ENCODE measurements around the gene BICC1.

Gene BICC1

GRCh38 chr10:58516671-58517070 is 4.0 kb downstream of the BICC1 start:
- DNase-seq, result no peak

GRCh38 chr10:58517081-58517480 is 4.4 kb downstream of the BICC1 start:
- no peak for DNase-seq

- DNase-seq, result no peak
Observed at GRCh38 chr10:58517491-58518355, 5.1 kb downstream of the BICC1 start.

- no peak for DNase-seq
Observed at GRCh38 chr10:58518775-58519174, 6.1 kb downstream of the BICC1 start.

- DNase-seq, result no peak
Observed at GRCh38 chr10:58529077-58529728, 16.5 kb downstream of the BICC1 start.

- DNase-seq, result peak; percentile 23
Observed at GRCh38 chr10:58531084-58531695, 18.5 kb downstream of the BICC1 start.

- DNase-seq, result no peak
Observed at GRCh38 chr10:58535311-58535710, 22.6 kb downstream of the BICC1 start.

- no peak for DNase-seq
Observed at GRCh38 chr10:58543141-58543540, 30.5 kb downstream of the BICC1 start.

GRCh38 chr10:58544135-58544534 is 31.5 kb downstream of the BICC1 start:
- no peak for DNase-seq

GRCh38 chr10:58545427-58545826 is 32.8 kb downstream of the BICC1 start:
- no peak for DNase-seq

- no peak for DNase-seq
Observed at GRCh38 chr10:58546137-58546536, 33.5 kb downstream of the BICC1 start.

GRCh38 chr10:58546722-58547445 is 34.2 kb downstream of the BICC1 start:
- DNase-seq, result no peak

GRCh38 chr10:58547963-58548362 is 35.3 kb downstream of the BICC1 start:
- no peak for DNase-seq

- DNase-seq, result no peak
Observed at GRCh38 chr10:58554316-58554715, 41.6 kb downstream of the BICC1 start.

GRCh38 chr10:58555170-58555929 is 42.7 kb downstream of the BICC1 start:
- DNase-seq, result no peak

- DNase-seq, result no peak
Observed at GRCh38 chr10:58555930-58556311, 43.2 kb downstream of the BICC1 start.

GRCh38 chr10:58556516-58557165 is 44.0 kb downstream of the BICC1 start:
- no peak for DNase-seq

GRCh38 chr10:58557714-58558113 is 45.0 kb downstream of the BICC1 start:
- no peak for DNase-seq

- no peak for DNase-seq
Observed at GRCh38 chr10:58560068-58560467, 47.4 kb downstream of the BICC1 start.

- DNase-seq, result no peak
Observed at GRCh38 chr10:58565271-58565670, 52.6 kb downstream of the BICC1 start.

GRCh38 chr10:58567652-58568051 is 55.0 kb downstream of the BICC1 start:
- DNase-seq, result no peak

- DNase-seq, result no peak
Observed at GRCh38 chr10:58568428-58568935, 55.8 kb downstream of the BICC1 start.
